Fibroblast of lung (primary cell): ENCODE measurements around the gene NFIC.

Experiments used
- CTCF ChIP-seq, 2 donors: IDR thresholded peaks in 1 of 2; conservative IDR thresholded peaks in 1 of 2; 1 replicate in 1 of 2; 2 replicates in 1 of 2; pipeline ENCODE4 v1.5.1; 2011 to 2012; ENCODE audit warnings: low read length in 2 of 2, control low read depth in 1 of 2, inconsistent platforms in 1 of 2, low read depth in 1 of 2, mild to moderate bottlenecking in 1 of 2
- EZH2 ChIP-seq: IDR thresholded peaks from 2 replicates; pipeline ENCODE4 v1.5.1; 2012; ENCODE audit warnings: low read length, control low read depth, mild to moderate bottlenecking; ENCODE audit errors: missing control alignments

GRCh38 chr19:3420909-3421619, 54.7 kb downstream of the NFIC start:
- TF ChIP-seq CTCF (conservative IDR thresholded peaks at IDR 0.05 in 1 of 2, IDR thresholded peaks at IDR 0.05 in 1 of 2; ENCODE audit: low read depth in 1 of 2, low read length in 2 of 2) (no peak), EZH2 (no peak)
